ENCODE measurements around the gene ABRACL.

- no peak for TF ChIP-seq YY1 (IDR thresholded peaks at IDR 0.05; ENCODE audit: insufficient read depth, insufficient read length)
- no peak for TF ChIP-seq ZNF274 (IDR thresholded peaks at IDR 0.05; ENCODE audit: low read depth, low read length)
- TF ChIP-seq SUZ12 (IDR thresholded peaks at IDR 0.05; ENCODE audit: extremely low read depth, insufficient read depth, insufficient read length) = no peak
These were observed 31.4 kb upstream of the ABRACL start for GRCh38 chr6:138997136-138997535.
